WERI-Rb-1 (cell line): ENCODE data around the gene NLGN4Y.

ENCODE experiments used
- DNase-seq: peaks from one replicate; pipeline ENCODE4 v3.0.0-alpha.2; 2020
- H3K27ac ChIP-seq: fragments of 250-450 bp; sonication (Bioruptor Pico); 2 replicates; pipeline ENCODE4 v1.5.1; 2020; ENCODE audit warnings: mild to moderate bottlenecking, moderate library complexity
- H3K27me3 ChIP-seq: fragments of 250-450 bp; sonication (Bioruptor Pico); 2 replicates; pipeline ENCODE4 v1.5.1; 2021; ENCODE audit warnings: mild to moderate bottlenecking, low read depth, moderate library complexity; ENCODE audit not compliant: insufficient read depth, severe bottlenecking
- H3K36me3 ChIP-seq: fragments of 250-450 bp; sonication (Bioruptor Pico); 2 replicates; pipeline ENCODE4 v1.5.1; 2020; ENCODE audit warnings: mild to moderate bottlenecking, moderate library complexity
- H3K4me3 ChIP-seq: 2 replicates; pipeline ENCODE4 v1.5.1; 2011; ENCODE audit warnings: low read depth, mild to moderate bottlenecking, control low read depth, low read length
- H3K9me3 ChIP-seq: fragments of 250-450 bp; sonication (Bioruptor Pico); 2 replicates; pipeline ENCODE4 v1.5.1; 2021; ENCODE audit warnings: mild to moderate bottlenecking, moderate library complexity; ENCODE audit not compliant: severe bottlenecking
- CTCF ChIP-seq: IDR thresholded peaks from 2 replicates; pipeline ENCODE4 v1.5.1; 2011; ENCODE audit warnings: low read depth, mild to moderate bottlenecking, control low read depth, inconsistent platforms, low read length

Gene NLGN4Y

GRCh38 chrY:14801096-14801495 lies 276.8 kb downstream of the NLGN4Y start:
- no peak for TF ChIP-seq CTCF
- no peak for DNase-seq

GRCh38 chrY:14802125-14802524 lies 277.8 kb downstream of the NLGN4Y start:
- Histone ChIP-seq H3K36me3 (no peaks in the 10 kb centered on the region), H3K4me3 (no peak overlapping the region), H3K27ac (no peak overlapping the region), H3K9me3 (no peaks in the 10 kb centered on the region), H3K27me3 (no peaks in the 10 kb centered on the region)
- DNase-seq, result no peak
- no peak for TF ChIP-seq CTCF

More at GRCh38 chrY:14801096-14801495, 276.8 kb downstream of the NLGN4Y start:
- no peak overlapping the region for H3K4me3 ChIP-seq
- no peaks in the 10 kb centered on the region for H3K27me3 ChIP-seq
- H3K36me3 ChIP-seq, result no peaks in the 10 kb centered on the region
- H3K9me3 ChIP-seq, result no peaks in the 10 kb centered on the region
- no peak overlapping the region for H3K27ac ChIP-seq

- Histone ChIP-seq H3K4me3 (no peak overlapping the region), H3K27me3 (no peaks in the 10 kb centered on the region), H3K27ac (no peak overlapping the region), H3K9me3 (no peaks in the 10 kb centered on the region), H3K36me3 (no peaks in the 10 kb centered on the region)
- TF ChIP-seq CTCF, result no peak
- DNase-seq, result no peak
These were observed 279.7 kb downstream of the NLGN4Y start for GRCh38 chrY:14804041-14804440.

GRCh38 chrY:14818452-14818851 lies 294.1 kb downstream of the NLGN4Y start:
- H3K9me3 ChIP-seq, result no peaks in the 10 kb centered on the region
- H3K27ac ChIP-seq, result no peak overlapping the region
- H3K36me3 ChIP-seq, result no peaks in the 10 kb centered on the region
- DNase-seq, result no peak
- no peak overlapping the region for H3K4me3 ChIP-seq
- TF ChIP-seq CTCF, result no peak
- no peaks in the 10 kb centered on the region for H3K27me3 ChIP-seq

- Histone ChIP-seq H3K27ac (no peak overlapping the region), H3K36me3 (no peaks in the 10 kb centered on the region), H3K4me3 (no peak overlapping the region), H3K27me3 (no peaks in the 10 kb centered on the region), H3K9me3 (no peaks in the 10 kb centered on the region)
- no peak for TF ChIP-seq CTCF
- DNase-seq, result no peak
These were observed 297.9 kb downstream of the NLGN4Y start for GRCh38 chrY:14822201-14822600.

GRCh38 chrY:14822906-14823305 lies 298.6 kb downstream of the NLGN4Y start:
- H3K36me3 ChIP-seq, result no peaks in the 10 kb centered on the region
- TF ChIP-seq CTCF, result no peak

More at GRCh38 chrY:14822906-14823305, 298.6 kb downstream of the NLGN4Y start:
- Histone ChIP-seq H3K27ac (no peak overlapping the region), H3K27me3 (no peaks in the 10 kb centered on the region), H3K4me3 (no peak overlapping the region), H3K9me3 (no peaks in the 10 kb centered on the region)
- no peak for DNase-seq
